OCI-LY3 (cell line): Measurements from ENCODE around the gene NR2F1-AS1.

ENCODE experiments used
- H2AFZ ChIP-seq: fragments of 200-600, 300-600 bp; shearing (Covaris generic); 2 replicates; pipeline ENCODE4 v1.6.0; 2014; ENCODE audit warnings: antibody characterized with exemption, low read depth, low read length
- H3K27ac ChIP-seq: fragments of 200-600, 300-600 bp; sonication (generic); 2 replicates; pipeline ENCODE4 v1.5.1; 2014; ENCODE audit warnings: mild to moderate bottlenecking, low read length, moderate library complexity, mixed read lengths
- H3K27me3 ChIP-seq: fragments of 200-600, 300-600 bp; sonication (generic); 2 replicates; pipeline ENCODE4 v1.6.1; 2014; ENCODE audit warnings: low read depth, low read length, mixed read lengths
- H3K36me3 ChIP-seq: fragments of 200-600, 300-600 bp; sonication (generic); replicated peaks from 2 replicates; pipeline ENCODE3; 2014; ENCODE audit warnings: low read depth, low read length, mixed read lengths
- H3K4me1 ChIP-seq: fragments of 300-600, 200-600 bp; sonication (generic); 2 replicates; pipeline ENCODE4 v1.6.1; 2014; ENCODE audit warnings: low read length, mixed read lengths
- H3K4me2 ChIP-seq: fragments of 200-600, 300-600 bp; sonication (generic); 2 replicates; pipeline ENCODE4 v1.6.1; 2014; ENCODE audit warnings: low read length, mixed read lengths
- H3K4me3 ChIP-seq: fragments of 300-600, 200-600 bp; sonication (generic); 2 replicates; pipeline ENCODE4 v1.5.1; 2014; ENCODE audit warnings: antibody characterized with exemption, mild to moderate bottlenecking, low read length, moderate library complexity
- H3K79me2 ChIP-seq: fragments of 300-600, 200-600 bp; shearing (Covaris generic); 2 replicates; pipeline ENCODE4 v1.6.1; 2014; ENCODE audit warnings: mild to moderate bottlenecking, low read length, mixed read lengths
- H3K9ac ChIP-seq: fragments of 300-600, 200-600 bp; shearing (Covaris generic); 2 replicates; pipeline ENCODE4 v1.6.0; 2014; ENCODE audit warnings: mild to moderate bottlenecking, low read length, moderate library complexity
- H3K9me3 ChIP-seq: fragments of 200-600, 300-600 bp; shearing (Covaris generic); 2 replicates; pipeline ENCODE4 v1.6.1; 2014; ENCODE audit warnings: low read length, mixed read lengths; ENCODE audit not compliant: insufficient read depth
- H4K20me1 ChIP-seq: fragments of 200-600, 300-600 bp; sonication (generic); 2 replicates; pipeline ENCODE4 v1.6.1; 2016; ENCODE audit warnings: low read length, mixed read lengths; ENCODE audit not compliant: insufficient read depth
- EZH2phosphoT487 ChIP-seq: fragments of 200-600 bp; shearing (Covaris generic); IDR thresholded peaks from 2 replicates; pipeline ENCODE4 v1.6.1; 2018; ENCODE audit warnings: antibody characterized with exemption, mixed run types, low read depth
- TF ChIP-seq, protein P1 (sequence below): fragments of 200-600, 300-600 bp; sonication (generic); IDR thresholded peaks from 2 replicates; pipeline ENCODE4 v1.5.1; 2014; ENCODE audit warnings: antibody characterized with exemption, low read length, low read depth

Gene NR2F1-AS1

DNA sequence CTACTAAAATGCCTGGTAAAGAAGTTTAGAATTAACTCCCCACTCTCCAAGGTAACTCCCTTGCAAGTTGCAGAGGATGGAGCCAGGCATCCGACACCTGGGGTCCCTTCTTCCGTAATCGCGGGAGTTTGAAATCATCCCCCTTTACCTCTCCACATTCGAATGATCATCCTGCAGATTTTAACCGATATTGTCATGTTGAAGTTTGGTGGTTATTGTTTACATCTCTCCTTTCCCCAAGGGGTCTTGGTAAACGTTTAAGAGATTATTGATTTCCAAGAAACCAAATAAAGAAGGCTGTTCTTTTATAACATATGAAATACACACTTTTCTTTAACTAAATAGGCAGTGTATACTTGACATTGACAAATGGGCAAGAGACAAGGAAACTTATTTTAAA lies 28.7 kb upstream of the NR2F1-AS1 start:
- Histone ChIP-seq H3K27ac (no peak overlapping the region), H3K36me3 (no peaks in the 10 kb centered on the region), H3K27me3 (peaks cover 42% of the 10 kb centered on the region), H3K9ac (no peak overlapping the region), H4K20me1 (no peaks in the 10 kb centered on the region), H3K4me2 (no peak overlapping the region), H3K9me3 (no peaks in the 10 kb centered on the region), H3K79me2 (no peaks in the 10 kb centered on the region), H3K4me3 (no peak overlapping the region), H2AFZ (no peak overlapping the region), H3K4me1 (0 out of 2 replicates have a peak, but pooled peaks cover 5% of the 10 kb centered on the region)
- TF ChIP-seq EZH2phosphoT487 = no peak
- TF ChIP-seq, protein P1, sequence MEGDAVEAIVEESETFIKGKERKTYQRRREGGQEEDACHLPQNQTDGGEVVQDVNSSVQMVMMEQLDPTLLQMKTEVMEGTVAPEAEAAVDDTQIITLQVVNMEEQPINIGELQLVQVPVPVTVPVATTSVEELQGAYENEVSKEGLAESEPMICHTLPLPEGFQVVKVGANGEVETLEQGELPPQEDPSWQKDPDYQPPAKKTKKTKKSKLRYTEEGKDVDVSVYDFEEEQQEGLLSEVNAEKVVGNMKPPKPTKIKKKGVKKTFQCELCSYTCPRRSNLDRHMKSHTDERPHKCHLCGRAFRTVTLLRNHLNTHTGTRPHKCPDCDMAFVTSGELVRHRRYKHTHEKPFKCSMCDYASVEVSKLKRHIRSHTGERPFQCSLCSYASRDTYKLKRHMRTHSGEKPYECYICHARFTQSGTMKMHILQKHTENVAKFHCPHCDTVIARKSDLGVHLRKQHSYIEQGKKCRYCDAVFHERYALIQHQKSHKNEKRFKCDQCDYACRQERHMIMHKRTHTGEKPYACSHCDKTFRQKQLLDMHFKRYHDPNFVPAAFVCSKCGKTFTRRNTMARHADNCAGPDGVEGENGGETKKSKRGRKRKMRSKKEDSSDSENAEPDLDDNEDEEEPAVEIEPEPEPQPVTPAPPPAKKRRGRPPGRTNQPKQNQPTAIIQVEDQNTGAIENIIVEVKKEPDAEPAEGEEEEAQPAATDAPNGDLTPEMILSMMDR = no peak

DNA sequence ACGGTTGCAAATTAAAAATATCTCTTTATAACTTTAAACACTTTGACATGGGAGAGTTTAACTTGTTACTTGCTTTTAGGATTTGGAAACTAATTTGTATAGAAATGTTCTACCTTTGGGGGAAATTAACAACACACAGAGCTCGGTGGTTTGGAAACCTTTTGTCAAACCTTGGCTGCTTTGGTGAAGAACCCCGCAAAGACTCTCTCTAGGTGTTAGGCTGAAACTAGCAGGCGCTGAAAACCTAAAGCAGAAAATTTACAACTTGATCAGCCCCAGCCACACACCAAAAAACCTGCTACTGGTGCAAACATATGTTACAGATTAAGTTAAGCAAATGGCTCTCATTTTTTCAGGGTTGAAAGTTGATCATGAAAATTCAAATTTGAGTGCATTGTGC lies 27.8 kb upstream of the NR2F1-AS1 start:
- H3K27me3 ChIP-seq = peaks cover 42% of the 10 kb centered on the region
- TF ChIP-seq EZH2phosphoT487 = no peak
- TF ChIP-seq, protein P1 = no peak

DNA sequence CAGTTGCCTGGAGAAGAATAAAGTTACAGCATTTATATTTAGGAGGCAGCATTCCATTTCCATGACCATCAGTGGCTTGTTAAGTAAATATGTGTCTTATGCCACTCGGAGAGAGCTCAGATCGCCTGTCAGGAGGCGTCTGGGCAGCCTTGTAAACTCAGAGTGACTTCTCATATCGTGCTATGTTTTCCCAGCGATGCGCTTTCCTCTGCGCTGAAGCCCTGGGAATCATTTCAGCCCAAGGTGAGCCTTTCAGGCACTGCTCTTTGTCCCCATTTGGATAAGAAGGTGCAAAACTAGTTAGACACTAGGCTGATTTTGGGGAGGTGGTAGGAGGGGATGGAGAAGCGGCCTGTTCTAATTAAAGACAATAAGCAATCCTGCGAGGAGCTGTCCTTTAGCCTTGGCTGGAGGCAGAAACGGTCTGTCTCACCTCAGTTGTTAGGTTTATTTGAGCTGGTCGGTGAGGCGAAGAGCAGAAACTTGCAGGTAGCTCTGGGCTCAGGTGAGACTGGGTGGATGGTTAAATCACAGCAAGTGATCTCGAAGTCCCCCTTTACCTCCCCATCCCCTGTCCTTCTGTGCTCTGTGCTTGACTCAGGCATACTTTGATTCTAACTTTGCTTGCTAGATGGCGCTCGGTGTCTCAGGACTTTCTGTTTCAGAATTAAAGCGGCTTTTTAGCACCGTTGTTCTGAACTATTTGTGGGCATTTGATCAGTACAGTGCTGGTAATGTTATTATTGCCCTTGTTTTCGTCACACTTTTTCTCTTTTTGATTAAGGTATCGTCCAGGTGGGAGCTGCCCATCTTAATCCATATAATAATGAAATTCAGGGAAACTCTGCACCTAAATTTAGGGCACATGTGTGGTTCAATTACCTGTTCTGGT lies 26.6 kb upstream of the NR2F1-AS1 start:
- H3K79me2 ChIP-seq = no peaks in the 10 kb centered on the region
- H4K20me1 ChIP-seq = no peaks in the 10 kb centered on the region
- no peak overlapping the region for H3K9ac ChIP-seq
- H3K27ac ChIP-seq = no peak overlapping the region
- peak overlapping the region; percentile 82 for H3K4me2 ChIP-seq
- peak overlapping the region; percentile 63 for H3K4me3 ChIP-seq
- H3K9me3 ChIP-seq = no peaks in the 10 kb centered on the region
- H3K36me3 ChIP-seq = no peaks in the 10 kb centered on the region
- no peak for TF ChIP-seq EZH2phosphoT487
- TF ChIP-seq, protein P1 = peak; percentile 71
- peaks cover 42% of the 10 kb centered on the region for H3K27me3 ChIP-seq
- H2AFZ ChIP-seq = no peak overlapping the region
- 0 out of 2 replicates have a peak, but pooled peaks cover 5% of the 10 kb centered on the region for H3K4me1 ChIP-seq

More for the DNA sequence above, 27.8 kb upstream of the NR2F1-AS1 start:
- Histone ChIP-seq H3K27ac (no peak overlapping the region), H3K4me2 (no peak overlapping the region), H3K9me3 (no peaks in the 10 kb centered on the region), H2AFZ (no peak overlapping the region), H3K79me2 (no peaks in the 10 kb centered on the region), H3K4me3 (no peak overlapping the region), H4K20me1 (no peaks in the 10 kb centered on the region), H3K4me1 (0 out of 2 replicates have a peak, but pooled peaks cover 5% of the 10 kb centered on the region), H3K36me3 (no peaks in the 10 kb centered on the region), H3K9ac (no peak overlapping the region)

DNA sequence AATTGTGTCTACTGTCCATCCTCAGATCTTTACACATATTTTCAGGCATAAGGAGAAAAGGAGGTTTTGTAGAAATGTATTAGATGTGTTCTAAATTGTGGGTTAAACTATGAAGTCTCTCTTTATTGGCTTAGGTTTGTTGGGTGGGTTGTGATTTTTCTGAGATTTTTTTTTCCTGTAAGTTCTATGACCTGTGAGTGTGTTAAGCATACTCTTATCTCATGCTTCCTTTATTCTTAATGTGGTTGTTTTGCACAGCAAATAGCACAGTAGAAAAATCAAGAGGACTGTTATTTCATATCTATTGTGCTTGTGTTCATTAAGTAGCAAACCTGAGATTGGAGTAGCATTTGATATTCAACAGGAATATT lies 25.3 kb upstream of the NR2F1-AS1 start:
- Histone ChIP-seq H3K27ac (no peak overlapping the region), H3K9me3 (no peaks in the 10 kb centered on the region), H3K36me3 (no peaks in the 10 kb centered on the region), H3K79me2 (no peaks in the 10 kb centered on the region), H3K27me3 (peaks cover 32% of the 10 kb centered on the region), H3K4me3 (no peak overlapping the region), H3K4me2 (no peak overlapping the region), H2AFZ (no peak overlapping the region), H3K4me1 (0 out of 2 replicates have a peak, but pooled peaks cover 5% of the 10 kb centered on the region), H3K9ac (no peak overlapping the region), H4K20me1 (no peaks in the 10 kb centered on the region)
- TF ChIP-seq, protein P1 = no peak
- no peak for TF ChIP-seq EZH2phosphoT487
